Mesendoderm (in vitro differentiated cells): Measurements from ENCODE around the gene LCN6.
A peak's percentile ranks its signal among the peaks of the same experiment; 100 is the strongest.
"Not testable (repeated sequence)": the region's sequence is repeated elsewhere in the genome, so short reads cannot be mapped to it uniquely, and the experiment has no call there.

ENCODE experiments used
- DNase-seq: peaks from one replicate; pipeline ENCODE4 v3.0.0; 2013
- H2AK5ac ChIP-seq: 2 replicates; pipeline ENCODE4 v1.6.1; 2013; ENCODE audit warnings: low read length, inconsistent platforms
- H2BK120ac ChIP-seq: 2 replicates; pipeline ENCODE4 v1.6.1; 2013; ENCODE audit warnings: low read depth, mild to moderate bottlenecking, low read length, moderate library complexity, mixed read lengths
- H2BK15ac ChIP-seq: replicated peaks from 2 replicates; pipeline ENCODE4 v1.6.1; 2013; ENCODE audit warnings: low read depth, mild to moderate bottlenecking, moderate library complexity
- H2BK5ac ChIP-seq: 2 replicates; pipeline ENCODE4 v1.6.1; 2013; ENCODE audit warnings: low read length, inconsistent platforms
- H3K18ac ChIP-seq: 2 replicates; pipeline ENCODE4 v1.6.1; 2013; ENCODE audit warnings: mild to moderate bottlenecking, low read length, mixed read lengths
- H3K23ac ChIP-seq: one replicate; pipeline ENCODE4 v1.6.1; 2013; ENCODE audit warnings: low read length
- H3K27ac ChIP-seq: 2 replicates; pipeline ENCODE4 v1.5.1; 2013; ENCODE audit warnings: low read depth, mild to moderate bottlenecking, inconsistent platforms, low read length, moderate library complexity
- H3K27me3 ChIP-seq: 2 replicates; pipeline ENCODE4 v1.6.1; 2013; ENCODE audit warnings: low read length, control low read depth, mild to moderate bottlenecking, inconsistent platforms; ENCODE audit not compliant: insufficient read depth, poor library complexity
- H3K36me3 ChIP-seq: 2 replicates; pipeline ENCODE4 v1.6.1; 2013; ENCODE audit warnings: low read length, inconsistent platforms; ENCODE audit not compliant: control insufficient read depth, insufficient read depth
- H3K4ac ChIP-seq: one replicate; pipeline ENCODE4 v1.6.1; 2013; ENCODE audit warnings: low read depth, mild to moderate bottlenecking, low read length, moderate library complexity
- H3K4me1 ChIP-seq: 2 replicates; pipeline ENCODE4 v1.6.1; 2013; ENCODE audit warnings: low read depth, low read length, inconsistent platforms; ENCODE audit not compliant: control insufficient read depth
- H3K4me2 ChIP-seq: 2 replicates; pipeline ENCODE4 v1.6.1; 2013; ENCODE audit warnings: low read length
- H3K4me3 ChIP-seq: 2 replicates; pipeline ENCODE4 v1.5.1; 2013; ENCODE audit warnings: mild to moderate bottlenecking, low read length
- H3K56ac ChIP-seq: one replicate; pipeline ENCODE4 v1.6.1; 2013; ENCODE audit warnings: low read length
- H3K79me1 ChIP-seq: 2 replicates; pipeline ENCODE4 v1.6.1; 2013; ENCODE audit warnings: low read length, inconsistent platforms
- H3K79me2 ChIP-seq: 2 replicates; pipeline ENCODE4 v1.6.1; 2013; ENCODE audit warnings: mild to moderate bottlenecking, low read length; ENCODE audit not compliant: control insufficient read depth, insufficient read depth
- H3K9ac ChIP-seq: 2 replicates; pipeline ENCODE4 v1.6.1; 2013; ENCODE audit warnings: low read length, inconsistent platforms
- H4K5ac ChIP-seq: one replicate; pipeline ENCODE4 v1.6.1; 2013; ENCODE audit warnings: low read length
- H4K8ac ChIP-seq: one replicate; pipeline ENCODE4 v1.6.1; 2013; ENCODE audit warnings: low read depth, mild to moderate bottlenecking, control low read depth, low read length, moderate library complexity
- WGBS: extraction: QIAGEN DNeasy Blood & Tissue Kit; methylation state at CpG from one replicate; pipeline ENCODE4 v1.1.7; 2013; ENCODE audit warnings: low lambda C conversion rate, missing lambda C conversion rate; ENCODE audit not compliant: insufficient coverage; ENCODE audit errors: extremely low coverage; 5-methylcytosine and 5-hydroxymethylcytosine counted together

Gene LCN6

GRCh38 chr9:136712690-136713544 is 35.4 kb downstream of the LCN6 start:
- no peak overlapping the region for H2BK120ac ChIP-seq
- H2BK5ac ChIP-seq, result no peak overlapping the region
- H3K9ac ChIP-seq, result peak overlapping the region; percentile 83
- no CpG with 5 or more reads among the region's 56 CpGs for WGBS
- peak overlapping the region; percentile 86 for H3K56ac ChIP-seq
- H3K4me3 ChIP-seq, result peak overlapping the region; percentile 63
- peaks cover 4% of the 10 kb centered on the region for H3K79me2 ChIP-seq
- H3K36me3 ChIP-seq, result no peaks in the 10 kb centered on the region
- H4K8ac ChIP-seq, result no peak overlapping the region
- peaks cover 4% of the 10 kb centered on the region for H3K4me1 ChIP-seq
- H3K18ac ChIP-seq, result peak overlapping the region; percentile 81
- H3K23ac ChIP-seq, result no peak overlapping the region
- peak overlapping the region; percentile 78 for H3K4me2 ChIP-seq
- no peak overlapping the region for H2BK15ac ChIP-seq
- H3K79me1 ChIP-seq, result peaks cover 5% of the 10 kb centered on the region
- no peak overlapping the region for H4K5ac ChIP-seq
- DNase-seq, result no peak
- no peaks in the 10 kb centered on the region for H3K27me3 ChIP-seq
- peak overlapping the region; percentile 98 for H3K4ac ChIP-seq
- H3K27ac ChIP-seq, result no peak overlapping the region
- H2AK5ac ChIP-seq, result no peak overlapping the region

GRCh38 chr9:136711751-136712689 is 36.3 kb downstream of the LCN6 start, which contains the start of gene DIPK1B:
TSS of gene DIPK1B (plus strand) at chr9:136712572. CDS start at chr9:136712666, 94 bp downstream.
- Histone ChIP-seq H3K4ac (peak within 1 kb of the TSS; percentile 98), H3K79me2 (peaks cover 4% of the 10 kb centered on the region), H2BK120ac (no peak within 1 kb of the TSS), H3K79me1 (peaks cover 5% of the 10 kb centered on the region), H2AK5ac (no peak within 1 kb of the TSS), H3K27me3 (no peaks in the 10 kb centered on the region), H4K5ac (no peak within 1 kb of the TSS), H3K4me1 (peaks cover 4% of the 10 kb centered on the region), H2BK5ac (no peak within 1 kb of the TSS), H3K4me2 (peak within 1 kb of the TSS; percentile 94), H3K4me3 (peak within 1 kb of the TSS; percentile 63), H3K36me3 (no peaks in the 10 kb centered on the region), H4K8ac (no peak within 1 kb of the TSS), H3K18ac (peak within 1 kb of the TSS; percentile 81), H3K27ac (no peak within 1 kb of the TSS), H2BK15ac (no peak within 1 kb of the TSS), H3K23ac (peak within 1 kb of the TSS; percentile 80), H3K56ac (peak within 1 kb of the TSS; percentile 86), H3K9ac (peak within 1 kb of the TSS; percentile 83)
- no CpG with 5 or more reads among the region's 119 CpGs for WGBS
- peak; percentile 78 for DNase-seq

- not testable (repeated sequence) for H3K79me1 ChIP-seq, H4K5ac ChIP-seq, H3K18ac ChIP-seq, H2BK15ac ChIP-seq, H2BK120ac ChIP-seq, H3K79me2 ChIP-seq, H3K27ac ChIP-seq, H3K4me3 ChIP-seq, H2AK5ac ChIP-seq, H3K23ac ChIP-seq, H3K9ac ChIP-seq, H3K56ac ChIP-seq, H3K4me1 ChIP-seq, H3K4ac ChIP-seq, H2BK5ac ChIP-seq, H3K36me3 ChIP-seq, H3K27me3 ChIP-seq, H4K8ac ChIP-seq, DNase-seq, H3K4me2 ChIP-seq
- WGBS, result no CpG with 5 or more reads among the region's 4 CpGs
Measured at GRCh38 chr9:136711219-136711648, 37.1 kb downstream of the LCN6 start.

- peaks cover 4% of the 10 kb centered on the region for H3K4me1 ChIP-seq
- H3K56ac ChIP-seq, result no peak overlapping the region
- H3K79me2 ChIP-seq, result peaks cover 4% of the 10 kb centered on the region
- no CpG with 5 or more reads among the region's 7 CpGs for WGBS
- H4K5ac ChIP-seq, result no peak overlapping the region
- H3K18ac ChIP-seq, result no peak overlapping the region
- H2AK5ac ChIP-seq, result no peak overlapping the region
- no peak for DNase-seq
- no peaks in the 10 kb centered on the region for H3K27me3 ChIP-seq
- H3K23ac ChIP-seq, result no peak overlapping the region
- H2BK120ac ChIP-seq, result no peak overlapping the region
- no peak overlapping the region for H3K4me2 ChIP-seq
- H3K79me1 ChIP-seq, result peaks cover 5% of the 10 kb centered on the region
- H3K4me3 ChIP-seq, result no peak overlapping the region
- no peak overlapping the region for H3K4ac ChIP-seq
- H3K27ac ChIP-seq, result no peak overlapping the region
- H2BK5ac ChIP-seq, result no peak overlapping the region
- H4K8ac ChIP-seq, result no peak overlapping the region
- no peak overlapping the region for H2BK15ac ChIP-seq
- H3K9ac ChIP-seq, result no peak overlapping the region
- H3K36me3 ChIP-seq, result no peaks in the 10 kb centered on the region
Measured at GRCh38 chr9:136710543-136710942, 37.8 kb downstream of the LCN6 start.

GRCh38 chr9:136709454-136710109 is 38.7 kb downstream of the LCN6 start:
- Histone ChIP-seq H4K8ac (no peak overlapping the region), H3K4me3 (no peak overlapping the region), H3K79me1 (peaks cover 5% of the 10 kb centered on the region), H2BK5ac (no peak overlapping the region), H3K56ac (no peak overlapping the region), H3K79me2 (peaks cover 4% of the 10 kb centered on the region), H3K36me3 (no peaks in the 10 kb centered on the region), H3K27ac (no peak overlapping the region), H3K4me1 (peaks cover 4% of the 10 kb centered on the region), H2AK5ac (no peak overlapping the region), H3K9ac (no peak overlapping the region), H3K27me3 (no peaks in the 10 kb centered on the region), H4K5ac (no peak overlapping the region), H2BK15ac (no peak overlapping the region), H3K18ac (no peak overlapping the region), H3K23ac (no peak overlapping the region), H3K4me2 (no peak overlapping the region), H3K4ac (no peak overlapping the region), H2BK120ac (no peak overlapping the region)
- no peak for DNase-seq
- WGBS, result no CpG with 5 or more reads among the region's 24 CpGs
